Endodermal cell (in vitro differentiated cells): ENCODE measurements around the gene CD207. TPM values are rescaled to one million over a fixed set of nuclear protein-coding genes. Genes with fewer than 3 reads are reported as not detected.

ENCODE experiments used
- DNase-seq: peaks from one replicate; pipeline ENCODE4 v3.0.0-alpha.2; 2017
- H3K27ac ChIP-seq: 2 replicates; pipeline ENCODE4 v1.5.1; 2013; ENCODE audit warnings: mild to moderate bottlenecking, low read depth, low read length, moderate library complexity
- H3K27me3 ChIP-seq: 2 replicates; pipeline ENCODE4 v1.6.1; 2013; ENCODE audit warnings: mild to moderate bottlenecking, low read length, moderate library complexity; ENCODE audit not compliant: insufficient read depth, control insufficient read depth, poor library complexity, severe bottlenecking
- H3K36me3 ChIP-seq: 2 replicates; pipeline ENCODE4 v1.7.0; 2013; ENCODE audit warnings: mild to moderate bottlenecking, low read length, moderate library complexity; ENCODE audit not compliant: control insufficient read depth, insufficient read depth
- H3K4me1 ChIP-seq: one replicate; pipeline ENCODE4 v1.7.0; 2013; ENCODE audit warnings: low read length; ENCODE audit not compliant: control insufficient read depth, insufficient read depth
- H3K4me3 ChIP-seq: 2 replicates; pipeline ENCODE4 v1.5.1; 2013; ENCODE audit warnings: mild to moderate bottlenecking, low read length, moderate library complexity
- H3K9ac ChIP-seq: 2 replicates; pipeline ENCODE4 v1.6.1; 2013; ENCODE audit warnings: mild to moderate bottlenecking, low read length, moderate library complexity; ENCODE audit not compliant: poor library complexity, severe bottlenecking; ENCODE audit errors: extremely low read depth
- H3K9me3 ChIP-seq: 2 replicates; pipeline ENCODE4 v1.6.1; 2013; ENCODE audit warnings: mild to moderate bottlenecking, low read length, moderate library complexity; ENCODE audit not compliant: control insufficient read depth
- H3K27ac Mint-ChIP-seq: 2 replicates; pipeline ENCODE4 v1.8.0; 2020; ENCODE audit warnings: mixed read lengths
- H3K27me3 Mint-ChIP-seq: 2 replicates; pipeline ENCODE4 v1.8.0; 2021; ENCODE audit warnings: mild to moderate bottlenecking, mixed read lengths; ENCODE audit not compliant: insufficient read depth
- H3K36me3 Mint-ChIP-seq: 2 replicates; pipeline ENCODE4 v1.8.0; 2020; ENCODE audit warnings: low read depth, mixed read lengths
- H3K4me1 Mint-ChIP-seq: 2 replicates; pipeline ENCODE4 v1.8.0; 2020; ENCODE audit warnings: mixed read lengths
- H3K4me3 Mint-ChIP-seq: 2 replicates; pipeline ENCODE4 v1.8.0; 2020; ENCODE audit warnings: mild to moderate bottlenecking, moderate library complexity, mixed read lengths
- H3K9me3 Mint-ChIP-seq: 2 replicates; pipeline ENCODE4 v1.8.0; 2020; ENCODE audit warnings: mild to moderate bottlenecking, mixed read lengths
- CTCF ChIP-seq: fragments of 200-600 bp; sonication (generic); conservative IDR thresholded peaks from 2 replicates; pipeline ENCODE4 v1.5.0; 2021; ENCODE audit warnings: antibody characterized with exemption, mild to moderate bottlenecking
- WGBS, 2 experiments: methylation state at CpG; one replicate each; pipeline versions ENCODE4 v1.1.5 to v1.1.7; 2013; ENCODE audit warnings: missing lambda C conversion rate in 2 of 2, mixed read lengths in 1 of 2; ENCODE audit not compliant: insufficient coverage in 1 of 2, insufficient read length in 1 of 2; 5-methylcytosine and 5-hydroxymethylcytosine counted together
- total RNA-seq, 2 donors: library from RNA; stranded (reverse); fragmentation: NEBNext Ultra II Directional in 1 of 2; extraction: Animal tissue kit (Norgen Biotek cat#: 25700) in 1 of 2; gene quantifications; 2 replicates in 1 of 2; 3 replicates in 1 of 2; pipeline ENCODE4 v1.2.1, GENCODE V29; 2021

Gene CD207
- total RNA-seq, 2 donors from 2014 or later: not detected

GRCh38 chr2:70828914-70829824, 6.4 kb downstream of the CD207 start:
- no peaks in the 10 kb centered on the region for H3K36me3 ChIP-seq
- no peaks in the 10 kb centered on the region for H3K4me1 ChIP-seq
- no peaks in the 10 kb centered on the region for H3K9me3 Mint-ChIP-seq
- WGBS, 2 experiments: 89 to 91% methylated on average over 5 to 6 of the region's 6 CpGs
- H3K27ac Mint-ChIP-seq: no peak overlapping the region
- no peak overlapping the region for H3K4me3 Mint-ChIP-seq
- H3K27ac ChIP-seq: no peak overlapping the region
- TF ChIP-seq CTCF: no peak
- peaks cover 6% of the 10 kb centered on the region for H3K27me3 ChIP-seq
- H3K9me3 ChIP-seq: no peaks in the 10 kb centered on the region
- H3K9ac ChIP-seq: no peak overlapping the region
- no peaks in the 10 kb centered on the region for H3K4me1 Mint-ChIP-seq
- no peak for DNase-seq
- H3K27me3 Mint-ChIP-seq: peaks cover 34% of the 10 kb centered on the region
- H3K36me3 Mint-ChIP-seq: no peaks in the 10 kb centered on the region
- H3K4me3 ChIP-seq: no peak overlapping the region

- Histone ChIP-seq H3K27ac (no peak overlapping the region), H3K36me3 (no peaks in the 10 kb centered on the region), H3K9ac (no peak overlapping the region), H3K4me3 (no peak overlapping the region), H3K27me3 (peaks cover 6% of the 10 kb centered on the region), H3K9me3 (no peaks in the 10 kb centered on the region), H3K4me1 (no peaks in the 10 kb centered on the region)
- DNase-seq: no peak
- Mint-ChIP-seq H3K36me3 (no peaks in the 10 kb centered on the region), H3K9me3 (no peaks in the 10 kb centered on the region), H3K27ac (no peak overlapping the region), H3K27me3 (peaks cover 27% of the 10 kb centered on the region), H3K4me1 (no peaks in the 10 kb centered on the region), H3K4me3 (no peak overlapping the region)
- TF ChIP-seq CTCF: no peak
- 84 to 91% methylated on average over 3 to 5 of the region's 5 CpGs for WGBS, 2 experiments
These were observed 7.5 kb downstream of the CD207 start for GRCh38 chr2:70828115-70828514.

GRCh38 chr2:70827388-70827787, 8.2 kb downstream of the CD207 start:
- 94 to 100% methylated on average over 1 of the region's 5 CpGs for WGBS, 2 experiments
- Mint-ChIP-seq H3K9me3 (no peaks in the 10 kb centered on the region), H3K36me3 (no peaks in the 10 kb centered on the region), H3K4me3 (no peak overlapping the region), H3K27me3 (peaks cover 30% of the 10 kb centered on the region), H3K4me1 (no peaks in the 10 kb centered on the region), H3K27ac (no peak overlapping the region)
- Histone ChIP-seq H3K27ac (no peak overlapping the region), H3K4me3 (no peak overlapping the region), H3K36me3 (no peaks in the 10 kb centered on the region), H3K27me3 (peaks cover 6% of the 10 kb centered on the region), H3K9me3 (no peaks in the 10 kb centered on the region), H3K4me1 (no peaks in the 10 kb centered on the region), H3K9ac (no peak overlapping the region)
- no peak for TF ChIP-seq CTCF
- DNase-seq: no peak
